ENCODE measurements around the gene LAMB2.

GRCh38 chr3:49173792-49174170 lies 40.9 kb upstream of the LAMB2 start:
- no peak for TF ChIP-seq GATA3 (IDR thresholded peaks at IDR 0.05; ENCODE audit: low read depth, low read length)
- TF ChIP-seq GATA2 (IDR thresholded peaks at IDR 0.05; ENCODE audit: low read depth, low read length): no peak
